ENCODE results near the gene PRAME. TPM values are rescaled to one million over a fixed set of nuclear protein-coding genes. Genes with fewer than 3 reads are reported as not detected.

The PRAME gene
- total RNA-seq, 1 experiment from 2014 or later, result 68.4 TPM

GRCh38 chr22:22553141-22553540 lies 5.9 kb downstream of the PRAME start:
- TF ChIP-seq, protein P1, sequence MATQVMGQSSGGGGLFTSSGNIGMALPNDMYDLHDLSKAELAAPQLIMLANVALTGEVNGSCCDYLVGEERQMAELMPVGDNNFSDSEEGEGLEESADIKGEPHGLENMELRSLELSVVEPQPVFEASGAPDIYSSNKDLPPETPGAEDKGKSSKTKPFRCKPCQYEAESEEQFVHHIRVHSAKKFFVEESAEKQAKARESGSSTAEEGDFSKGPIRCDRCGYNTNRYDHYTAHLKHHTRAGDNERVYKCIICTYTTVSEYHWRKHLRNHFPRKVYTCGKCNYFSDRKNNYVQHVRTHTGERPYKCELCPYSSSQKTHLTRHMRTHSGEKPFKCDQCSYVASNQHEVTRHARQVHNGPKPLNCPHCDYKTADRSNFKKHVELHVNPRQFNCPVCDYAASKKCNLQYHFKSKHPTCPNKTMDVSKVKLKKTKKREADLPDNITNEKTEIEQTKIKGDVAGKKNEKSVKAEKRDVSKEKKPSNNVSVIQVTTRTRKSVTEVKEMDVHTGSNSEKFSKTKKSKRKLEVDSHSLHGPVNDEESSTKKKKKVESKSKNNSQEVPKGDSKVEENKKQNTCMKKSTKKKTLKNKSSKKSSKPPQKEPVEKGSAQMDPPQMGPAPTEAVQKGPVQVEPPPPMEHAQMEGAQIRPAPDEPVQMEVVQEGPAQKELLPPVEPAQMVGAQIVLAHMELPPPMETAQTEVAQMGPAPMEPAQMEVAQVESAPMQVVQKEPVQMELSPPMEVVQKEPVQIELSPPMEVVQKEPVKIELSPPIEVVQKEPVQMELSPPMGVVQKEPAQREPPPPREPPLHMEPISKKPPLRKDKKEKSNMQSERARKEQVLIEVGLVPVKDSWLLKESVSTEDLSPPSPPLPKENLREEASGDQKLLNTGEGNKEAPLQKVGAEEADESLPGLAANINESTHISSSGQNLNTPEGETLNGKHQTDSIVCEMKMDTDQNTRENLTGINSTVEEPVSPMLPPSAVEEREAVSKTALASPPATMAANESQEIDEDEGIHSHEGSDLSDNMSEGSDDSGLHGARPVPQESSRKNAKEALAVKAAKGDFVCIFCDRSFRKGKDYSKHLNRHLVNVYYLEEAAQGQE (IDR thresholded peaks at IDR 0.05; ENCODE audit: insufficient read depth in 1 of 2, low read depth in 2 of 2, low read length in 1 of 2), result no peak
- TF ChIP-seq POLR2AphosphoS5 (IDR thresholded peaks at IDR 0.05; ENCODE audit: low read depth, low read length) (no peak), TCF7L2 (IDR thresholded peaks at IDR 0.05; ENCODE audit: low read depth, low read length) (no peak), CTCF (IDR thresholded peaks at IDR 0.05) (no peak), SIN3A (IDR thresholded peaks at IDR 0.05; ENCODE audit: borderline replicate concordance, insufficient read depth, low read depth, low read length) (no peak)
- CTCF ChIA-PET, result no interaction called here
- H3K36me3 ChIP-seq (ENCODE audit: control insufficient read depth, insufficient read depth, low read length), result peaks cover 11% of the 10 kb centered on the region
- H3K27ac ChIP-seq (ENCODE audit: low read length), result no peak overlapping the region
- no peak for ATAC-seq
- DNase-seq (ENCODE audit: low read depth, low spot score), result no peak
- no peaks in the 10 kb centered on the region for H3K9me3 ChIP-seq (ENCODE audit: control insufficient read depth, insufficient read depth, low read depth, low read length)
- intact Hi-C loops (cut with micrococcal nuclease; ENCODE audit: unreplicated experiment), result no loop called here
- no TSS peak for BruUV-seq (replicated peaks)
- peaks cover 4% of the 10 kb centered on the region; the same call in 1 of the 2 replicates for H3K4me1 ChIP-seq (ENCODE audit: control insufficient read depth, insufficient read depth, low read length)
- in situ Hi-C loops (cut with HindIII; ENCODE audit: low pct_unique_long_range_greater_than_20kb, low sequenced_read_pairs), result no loop called here
- no peaks in the 10 kb centered on the region for H3K27me3 ChIP-seq (ENCODE audit: control insufficient read depth, insufficient read depth, low read length)
- POLR2A ChIA-PET, result no interaction called here
- no peak overlapping the region for H3K4me3 ChIP-seq (ENCODE audit: low read depth in 2 of 2, low read length in 2 of 2)

DNA sequence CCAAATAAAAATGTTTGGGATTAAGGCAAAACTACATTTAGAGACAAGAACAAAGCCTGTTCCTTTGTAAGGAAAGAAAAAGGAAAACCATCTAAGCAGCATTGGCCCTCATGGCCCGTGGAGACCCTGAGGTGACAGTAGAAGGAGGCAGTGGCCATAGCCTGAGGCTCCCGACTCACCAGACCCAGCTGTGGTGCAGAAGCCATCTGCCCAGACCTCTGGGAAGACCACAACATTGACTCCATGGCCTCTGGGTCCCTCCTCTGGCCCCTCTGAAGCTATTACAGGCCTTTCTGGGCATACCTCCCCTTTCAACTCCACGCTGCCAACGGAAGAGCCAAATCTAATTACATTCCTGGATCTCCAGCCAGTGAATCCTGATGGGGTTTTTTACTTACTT lies 6.4 kb downstream of the PRAME start:
- CTCF ChIA-PET, result no interaction called here
- intact Hi-C loops (cut with micrococcal nuclease; ENCODE audit: unreplicated experiment), result no loop called here
- Histone ChIP-seq H3K9me3 (ENCODE audit: control insufficient read depth, insufficient read depth, low read depth, low read length) (no peaks in the 10 kb centered on the region), H3K27ac (ENCODE audit: low read length) (no peak overlapping the region), H3K27me3 (ENCODE audit: control insufficient read depth, insufficient read depth, low read length) (no peaks in the 10 kb centered on the region), H3K36me3 (ENCODE audit: control insufficient read depth, insufficient read depth, low read length) (peaks cover 11% of the 10 kb centered on the region), H3K4me3 (ENCODE audit: low read depth in 2 of 2, low read length in 2 of 2) (no peak overlapping the region), H3K4me1 (ENCODE audit: control insufficient read depth, insufficient read depth, low read length) (peaks cover 4% of the 10 kb centered on the region; the same call in 1 of the 2 replicates)
- in situ Hi-C loops (cut with HindIII; ENCODE audit: low pct_unique_long_range_greater_than_20kb, low sequenced_read_pairs), result no loop called here
- POLR2A ChIA-PET, result no interaction called here
- no peak for ATAC-seq
- no TSS peak for BruUV-seq (replicated peaks)
- TF ChIP-seq POLR2AphosphoS5 (IDR thresholded peaks at IDR 0.05; ENCODE audit: low read depth, low read length) (no peak), SIN3A (IDR thresholded peaks at IDR 0.05; ENCODE audit: borderline replicate concordance, insufficient read depth, low read depth, low read length) (no peak), TCF7L2 (IDR thresholded peaks at IDR 0.05; ENCODE audit: low read depth, low read length) (no peak), CTCF (IDR thresholded peaks at IDR 0.05) (no peak)
- TF ChIP-seq, protein P1 (IDR thresholded peaks at IDR 0.05; ENCODE audit: insufficient read depth in 1 of 2, low read depth in 2 of 2, low read length in 1 of 2), result no peak
- DNase-seq (ENCODE audit: low read depth, low spot score), result no peak

Data from Panc1 (cell line).